Keratinocyte (primary cell): ENCODE results near the gene DCLK2. TPM values are rescaled to one million over a fixed set of nuclear protein-coding genes. Genes with fewer than 3 reads are reported as not detected.

Experiments used
- DNase-seq: peaks from one replicate; pipeline ENCODE4 v3.0.0-alpha.2; 2011; ENCODE audit warnings: low read depth, missing footprints, low spot score
- FAIRE-seq: peaks from 2 replicates; lab custom pipeline; 2011; peaks lifted over from hg19 to GRCh38; lab: Jason Lieb, UNC
- H2AFZ ChIP-seq: 2 replicates; pipeline ENCODE4 v1.6.0; 2012; ENCODE audit warnings: low read length, control low read depth, inconsistent platforms; ENCODE audit not compliant: control insufficient read depth
- H3K27ac ChIP-seq: 2 replicates; pipeline ENCODE4 v1.5.1; 2011; ENCODE audit warnings: low read length; ENCODE audit not compliant: control insufficient read depth, insufficient read depth
- H3K27me3 ChIP-seq: 3 replicates; pipeline ENCODE4 v1.6.0; 2011; ENCODE audit warnings: low read length; ENCODE audit not compliant: control insufficient read depth, insufficient read depth; ENCODE audit errors: extremely low read depth
- H3K36me3 ChIP-seq, 2 experiments: 2 replicates in 1 of 2; 3 replicates in 1 of 2; pipeline ENCODE4 v1.5.1; 2011; ENCODE audit warnings: low read length in 2 of 2, mild to moderate bottlenecking in 1 of 2; ENCODE audit not compliant: control insufficient read depth in 2 of 2, insufficient read depth in 2 of 2; ENCODE audit errors: extremely low read depth in 1 of 2
- H3K4me1 ChIP-seq: 3 replicates; pipeline ENCODE4 v1.5.1; 2011; ENCODE audit warnings: low read length; ENCODE audit not compliant: control insufficient read depth, insufficient read depth; ENCODE audit errors: extremely low read depth
- H3K4me2 ChIP-seq: 3 replicates; pipeline ENCODE4 v1.6.0; 2011; ENCODE audit warnings: low read depth, low read length; ENCODE audit not compliant: control insufficient read depth, insufficient read depth; ENCODE audit errors: extremely low read depth
- H3K4me3 ChIP-seq, 3 experiments: fragments of 200-600 bp in 1 of 3; sonication (generic) in 1 of 3; 2 replicates in 2 of 3; 3 replicates in 1 of 3; pipeline ENCODE4 v1.5.1; 2011 to 2016; ENCODE audit warnings: low read length in 3 of 3, mild to moderate bottlenecking in 3 of 3, control low read depth in 2 of 3, inconsistent platforms in 1 of 3, low read depth in 1 of 3, mixed read lengths in 1 of 3, mixed run types in 1 of 3, moderate library complexity in 1 of 3; ENCODE audit not compliant: control insufficient read depth in 2 of 3, insufficient read depth in 2 of 3; ENCODE audit errors: extremely low read depth in 1 of 3
- H3K79me2 ChIP-seq: 2 replicates; pipeline ENCODE4 v1.6.0; 2012; ENCODE audit warnings: low read length; ENCODE audit not compliant: control insufficient read depth, insufficient read depth
- H3K9ac ChIP-seq: 3 replicates; pipeline ENCODE4 v1.6.0; 2011; ENCODE audit warnings: low read length; ENCODE audit not compliant: control insufficient read depth, insufficient read depth; ENCODE audit errors: extremely low read depth
- H3K9me1 ChIP-seq: 3 replicates; pipeline ENCODE4 v1.6.0; 2011; ENCODE audit warnings: low read length; ENCODE audit not compliant: control insufficient read depth, insufficient read depth; ENCODE audit errors: extremely low read depth
- H3K9me3 ChIP-seq: 2 replicates; pipeline ENCODE4 v1.5.1; 2012; ENCODE audit warnings: low read depth, low read length; ENCODE audit not compliant: control insufficient read depth
- H4K20me1 ChIP-seq: 3 replicates; pipeline ENCODE4 v1.6.0; 2011; ENCODE audit warnings: low read length; ENCODE audit not compliant: control insufficient read depth, insufficient read depth; ENCODE audit errors: extremely low read depth
- CTCF ChIP-seq, 3 experiments: IDR thresholded peaks in 1 of 3; conservative IDR thresholded peaks in 1 of 3; optimal IDR thresholded peaks in 1 of 3; 2 replicates in 2 of 3; 3 replicates in 1 of 3; pipeline versions ENCODE3 to v1.5.1; 2011; ENCODE audit warnings: low read length in 3 of 3, mild to moderate bottlenecking in 3 of 3, moderate library complexity in 2 of 3, control low read depth in 1 of 3, inconsistent platforms in 1 of 3; ENCODE audit not compliant: insufficient read depth in 2 of 3; ENCODE audit errors: extremely low read depth in 1 of 3
- EZH2 ChIP-seq: IDR thresholded peaks from one replicate; pipeline ENCODE4 v1.6.1; 2012; ENCODE audit warnings: inconsistent platforms, mild to moderate bottlenecking, low read length, moderate library complexity
- dilution Hi-C: fragments of 300-500 bp; cut with MboI; formaldehyde crosslinking; loops from one replicate; pipeline ENCODE4 v1.7.0; 2020; ENCODE audit warnings: low sequenced_read_pairs; ENCODE audit not compliant: extremely low pct_ligation_motif_present
- polyA plus RNA-seq, 5 experiments: library from polyadenylated mRNA; depleted of rRNA in 3 of 5; stranded (reverse) in 3 of 5; stranded (forward) in 1 of 5; unstranded in 1 of 5; fragments of >200 nt; gene quantifications; 1 replicate in 1 of 5; 2 replicates in 3 of 5; 3 replicates in 1 of 5; pipeline versions ENCODE4 v1.2.1 to v1.2.3, GENCODE V29; 2011 to 2012; ENCODE audit warnings: missing spikeins in 2 of 5, low read depth in 1 of 5, low replicate concordance in 1 of 5

The DCLK2 gene
- polyA plus RNA-seq, 1 donor (not counting 4 experiments of a cell fraction or from before 2014, with no cell fraction given), result 0.07 TPM

GRCh38 chr4:150140774-150141400, 62.6 kb downstream of the DCLK2 start:
- Histone ChIP-seq H3K27ac (peak overlapping the region; percentile 54), H2AFZ (peak overlapping the region; percentile 74), H3K79me2 (no peaks in the 10 kb centered on the region), H3K4me1 (peaks cover 24% of the 10 kb centered on the region), H3K27me3 (no peaks in the 10 kb centered on the region), H3K9me3 (no peaks in the 10 kb centered on the region), H3K9ac (peak overlapping the region; percentile 33), H3K36me3 (no peaks in the 10 kb centered on the region), H3K4me2 (peak overlapping the region; percentile 43), H3K9me1 (no peaks in the 10 kb centered on the region), H3K4me3 (peak overlapping the region in 2 of 3 experiments; percentile 19 to 26), H4K20me1 (no peaks in the 10 kb centered on the region)
- dilution Hi-C loops, result no loop called here
- DNase-seq (no peak), FAIRE-seq (peak; percentile 57)
- TF ChIP-seq CTCF (optimal IDR thresholded peaks at IDR 0.05 in 1 of 3, IDR thresholded peaks at IDR 0.05 in 1 of 3, conservative IDR thresholded peaks at IDR 0.05 in 1 of 3; ENCODE audit: extremely low read depth in 1 of 3, insufficient read depth in 2 of 3, low read length in 3 of 3) (no peak), EZH2 (no peak)

- no peak overlapping the region for H3K9ac ChIP-seq
- peaks cover 30% of the 10 kb centered on the region for H3K4me1 ChIP-seq
- TF ChIP-seq EZH2 (no peak), CTCF (optimal IDR thresholded peaks at IDR 0.05 in 1 of 3, IDR thresholded peaks at IDR 0.05 in 1 of 3, conservative IDR thresholded peaks at IDR 0.05 in 1 of 3; ENCODE audit: extremely low read depth in 1 of 3, insufficient read depth in 2 of 3, low read length in 3 of 3) (no peak)
Measured at GRCh38 chr4:150141756-150142155, 63.5 kb downstream of the DCLK2 start.

More at GRCh38 chr4:150141756-150142155, 63.5 kb downstream of the DCLK2 start:
- Histone ChIP-seq H3K4me3 (no peak overlapping the region), H3K79me2 (no peaks in the 10 kb centered on the region), H3K9me3 (no peaks in the 10 kb centered on the region), H4K20me1 (no peaks in the 10 kb centered on the region), H3K36me3 (no peaks in the 10 kb centered on the region), H3K27me3 (no peaks in the 10 kb centered on the region), H2AFZ (no peak overlapping the region), H3K9me1 (no peaks in the 10 kb centered on the region), H3K4me2 (peak overlapping the region; percentile 43), H3K27ac (no peak overlapping the region)
- FAIRE-seq (no peak), DNase-seq (no peak)
- dilution Hi-C loops, result no loop called here
